ENCODE data around the gene COL6A3. TPM values are rescaled to one million over a fixed set of nuclear protein-coding genes. Genes with fewer than 3 reads are reported as not detected.

COL6A3 gene
- total RNA-seq, 1 experiment from 2014 or later, result 0.04 TPM

GRCh38 chr2:237319086-237319820, 94.7 kb downstream of the COL6A3 start:
- Histone ChIP-seq H3K27me3 (no peaks in the 10 kb centered on the region; the same call in 1 of the 2 replicates), H3K9me3 (replicated peaks) (0 out of 2 replicates have a peak, but pooled peaks cover 3% of the 10 kb centered on the region), H3K27ac (no peak overlapping the region), H3K36me3 (no peaks in the 10 kb centered on the region), H3K4me1 (no peaks in the 10 kb centered on the region), H3K4me3 (no peak overlapping the region)
- DNase-seq, result no peak

DNA sequence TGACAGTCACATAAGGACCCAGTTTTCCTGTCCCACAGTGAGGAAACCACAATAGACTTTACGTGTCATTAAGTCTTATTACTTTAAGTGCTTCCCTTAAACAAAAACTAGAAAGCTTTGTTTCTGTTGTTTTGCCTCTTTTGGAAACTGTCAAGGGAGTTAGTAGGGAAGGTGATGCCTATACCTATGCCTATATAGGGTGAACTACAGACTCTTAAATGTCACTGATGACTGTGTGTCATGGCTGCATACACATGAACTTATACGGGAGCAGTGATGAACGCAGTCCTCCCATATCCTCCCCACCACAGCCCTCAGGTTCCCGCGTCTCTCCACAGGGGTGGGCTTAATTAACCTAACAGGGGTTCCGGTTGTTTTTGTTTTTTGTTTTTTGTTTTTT, 97.6 kb downstream of the COL6A3 start:
- Histone ChIP-seq H3K4me1 (no peaks in the 10 kb centered on the region), H3K27ac (no peak overlapping the region), H3K27me3 (no peaks in the 10 kb centered on the region; the same call in 1 of the 2 replicates), H3K4me3 (no peak overlapping the region), H3K36me3 (no peaks in the 10 kb centered on the region), H3K9me3 (replicated peaks) (0 out of 2 replicates have a peak, but pooled peaks cover 3% of the 10 kb centered on the region)
- no peak for DNase-seq

DNA sequence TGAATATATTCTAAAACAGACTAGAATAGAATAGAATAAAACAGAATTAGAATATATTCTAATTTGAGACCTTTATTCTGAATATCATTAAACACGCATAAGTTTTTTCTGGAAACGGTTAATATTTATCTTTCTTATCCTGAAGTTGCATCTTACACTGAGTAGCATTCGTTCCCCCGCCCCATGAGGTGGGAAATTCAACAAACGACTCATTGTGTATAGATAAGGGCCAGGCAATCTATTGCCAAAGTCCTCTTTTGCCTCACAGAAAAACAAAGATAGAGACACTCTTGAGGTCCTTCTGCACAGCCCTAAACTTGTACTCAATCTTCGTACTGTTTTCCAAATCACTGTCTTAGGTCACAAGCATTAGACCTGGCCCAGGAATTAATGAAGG, 98.1 kb downstream of the COL6A3 start:
- Histone ChIP-seq H3K4me3 (no peak overlapping the region), H3K36me3 (no peaks in the 10 kb centered on the region), H3K27me3 (no peaks in the 10 kb centered on the region; the same call in 1 of the 2 replicates), H3K27ac (no peak overlapping the region), H3K9me3 (replicated peaks) (0 out of 2 replicates have a peak, but pooled peaks cover 3% of the 10 kb centered on the region), H3K4me1 (no peaks in the 10 kb centered on the region)
- DNase-seq, result no peak

GRCh38 chr2:237315170-237315828, 98.7 kb downstream of the COL6A3 start:
- peak; percentile 39 to 43 for DNase-seq
- Histone ChIP-seq H3K9me3 (replicated peaks) (0 out of 2 replicates have a peak, but pooled peaks cover 3% of the 10 kb centered on the region), H3K27ac (no peak overlapping the region), H3K4me1 (no peaks in the 10 kb centered on the region), H3K4me3 (no peak overlapping the region), H3K27me3 (no peaks in the 10 kb centered on the region; the same call in 1 of the 2 replicates), H3K36me3 (no peaks in the 10 kb centered on the region)

GRCh38 chr2:237314681-237315080, 99.3 kb downstream of the COL6A3 start:
- DNase-seq, result no peak
- Histone ChIP-seq H3K27ac (no peak overlapping the region), H3K36me3 (no peaks in the 10 kb centered on the region), H3K4me3 (no peak overlapping the region), H3K27me3 (no peaks in the 10 kb centered on the region; the same call in 1 of the 2 replicates), H3K4me1 (peaks cover under 1% of the 10 kb centered on the region; the same call in 1 of the 2 replicates), H3K9me3 (replicated peaks) (0 out of 2 replicates have a peak, but pooled peaks cover 3% of the 10 kb centered on the region)

GRCh38 chr2:237314198-237314597, 99.8 kb downstream of the COL6A3 start:
- Histone ChIP-seq H3K4me1 (peaks cover 5% of the 10 kb centered on the region), H3K27ac (no peak overlapping the region), H3K4me3 (no peak overlapping the region), H3K27me3 (no peaks in the 10 kb centered on the region; the same call in 1 of the 2 replicates), H3K36me3 (no peaks in the 10 kb centered on the region), H3K9me3 (replicated peaks) (0 out of 2 replicates have a peak, but pooled peaks cover 3% of the 10 kb centered on the region)
- no peak for DNase-seq

- Histone ChIP-seq H3K27ac (no peak overlapping the region), H3K36me3 (no peaks in the 10 kb centered on the region), H3K9me3 (replicated peaks) (0 out of 2 replicates have a peak, but pooled peaks cover 3% of the 10 kb centered on the region), H3K27me3 (no peaks in the 10 kb centered on the region; the same call in 1 of the 2 replicates), H3K4me3 (no peak overlapping the region), H3K4me1 (peaks cover 9% of the 10 kb centered on the region)
- no peak for DNase-seq
Observed at GRCh38 chr2:237312021-237312755, 101.8 kb downstream of the COL6A3 start.

DNA sequence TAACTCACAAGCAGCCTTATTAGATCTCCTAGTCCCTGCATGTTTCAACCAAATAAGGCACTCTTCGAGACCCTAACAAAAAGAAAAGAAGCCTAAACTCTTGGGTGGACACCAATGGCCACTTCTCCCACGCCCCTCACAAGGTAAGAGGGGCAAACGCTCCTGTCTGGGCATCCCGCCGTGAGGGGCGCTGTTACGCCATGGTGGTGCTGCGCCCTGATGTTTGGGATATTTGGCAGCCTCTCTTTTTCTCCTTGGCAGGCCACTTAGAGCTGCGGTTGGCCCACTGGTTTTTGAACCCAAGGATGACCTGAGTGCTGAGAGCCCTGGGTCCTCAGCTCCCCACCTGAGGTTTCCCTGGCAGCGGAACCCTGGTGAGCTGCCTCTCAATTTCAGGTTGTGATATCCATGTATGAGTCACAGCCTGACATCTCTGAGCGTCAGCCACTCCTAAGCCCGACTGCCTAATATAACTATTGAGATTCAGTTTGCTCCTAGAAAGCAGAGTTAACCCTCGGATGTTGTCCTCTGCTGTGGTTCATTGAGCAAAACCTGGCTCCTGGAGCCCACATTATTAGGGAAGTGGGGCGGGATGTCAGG, 103.3 kb downstream of the COL6A3 start:
- Histone ChIP-seq H3K9me3 (replicated peaks) (no peaks in the 10 kb centered on the region), H3K27ac (no peak overlapping the region), H3K27me3 (no peaks in the 10 kb centered on the region), H3K4me1 (peaks cover 9% of the 10 kb centered on the region), H3K4me3 (no peak overlapping the region), H3K36me3 (no peaks in the 10 kb centered on the region)
- no peak for DNase-seq

DNA sequence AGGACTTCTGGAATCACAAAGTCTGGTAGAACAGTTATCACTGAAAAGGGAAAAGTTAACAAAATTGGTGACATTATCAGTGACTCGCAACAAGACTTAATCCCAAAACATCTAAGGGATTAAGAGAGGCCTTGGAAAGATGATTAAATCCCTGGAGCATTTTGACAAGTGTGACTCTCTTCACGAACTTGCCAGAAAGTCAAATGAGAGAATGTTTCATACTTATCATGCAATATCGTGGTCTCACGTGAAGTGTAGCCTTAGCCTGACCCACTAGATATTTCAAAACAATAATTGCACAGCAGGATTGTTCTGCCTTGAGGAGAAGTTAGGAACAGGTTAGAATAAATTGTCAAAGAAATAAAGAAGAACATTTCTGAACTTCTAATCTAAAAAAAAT, 104.5 kb downstream of the COL6A3 start:
- no peak overlapping the region for H3K4me3 ChIP-seq

GRCh38 chr2:237309011-237309410, 105.0 kb downstream of the COL6A3 start:
- H3K27ac ChIP-seq, result no peak overlapping the region
- peak; percentile 31 to 54 for DNase-seq
- no peaks in the 10 kb centered on the region for H3K27me3 ChIP-seq
- H3K4me1 ChIP-seq, result peaks cover 9% of the 10 kb centered on the region
- no peaks in the 10 kb centered on the region for H3K36me3 ChIP-seq
- H3K4me3 ChIP-seq, result no peak overlapping the region
- H3K9me3 ChIP-seq (replicated peaks), result 0 out of 2 replicates have a peak, but pooled peaks cover 2% of the 10 kb centered on the region

More for the DNA sequence above, 104.5 kb downstream of the COL6A3 start:
- Histone ChIP-seq H3K27me3 (no peaks in the 10 kb centered on the region), H3K4me1 (peaks cover 9% of the 10 kb centered on the region), H3K36me3 (no peaks in the 10 kb centered on the region), H3K9me3 (replicated peaks) (no peaks in the 10 kb centered on the region), H3K27ac (no peak overlapping the region)
- no peak for DNase-seq

DNA sequence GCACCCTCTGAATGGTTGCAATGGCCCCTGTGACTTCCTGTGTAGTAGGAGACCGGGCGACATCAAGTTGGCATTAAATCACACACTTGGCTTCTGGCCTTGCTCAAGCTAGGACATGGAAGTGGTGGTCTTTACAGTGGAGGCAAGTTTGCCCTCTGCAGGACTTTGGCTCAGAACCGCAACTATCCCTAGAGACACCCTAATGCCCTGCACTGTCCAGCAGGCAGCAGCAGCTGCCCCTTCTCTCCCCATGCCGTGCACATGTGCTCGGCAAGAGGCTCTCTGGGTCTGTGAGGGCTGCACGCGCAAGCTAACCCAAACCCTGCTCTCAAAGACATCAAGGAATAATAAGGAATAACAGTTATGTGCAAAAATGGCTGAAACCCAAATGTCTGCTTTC, 106.5 kb downstream of the COL6A3 start:
- Histone ChIP-seq H3K4me3 (no peak overlapping the region), H3K36me3 (no peaks in the 10 kb centered on the region), H3K9me3 (replicated peaks) (0 out of 2 replicates have a peak, but pooled peaks cover 2% of the 10 kb centered on the region), H3K27ac (no peak overlapping the region), H3K27me3 (no peaks in the 10 kb centered on the region), H3K4me1 (peaks cover 9% of the 10 kb centered on the region)
- no peak for DNase-seq

DNA sequence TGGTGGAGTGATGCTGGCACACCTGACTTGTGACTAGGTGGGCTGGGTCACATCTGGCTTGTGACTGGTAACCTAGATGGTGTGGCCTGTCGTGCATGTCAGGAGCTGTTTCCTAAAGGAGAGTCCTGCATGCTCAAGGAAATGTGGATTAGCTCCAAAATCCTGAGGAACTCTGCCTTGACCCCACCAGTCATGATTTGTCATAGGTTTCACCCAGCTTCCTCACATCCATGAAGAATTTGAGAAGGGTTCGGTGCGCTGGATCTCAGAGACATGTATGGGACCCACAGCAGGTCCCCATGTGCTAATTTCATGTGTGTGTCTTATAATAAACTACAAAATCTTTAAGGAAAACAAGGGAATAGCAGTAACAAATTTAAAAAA, 107.2 kb downstream of the COL6A3 start:
- DNase-seq, result no peak
- Histone ChIP-seq H3K9me3 (replicated peaks) (peaks cover 2% of the 10 kb centered on the region), H3K27me3 (no peaks in the 10 kb centered on the region), H3K27ac (no peak overlapping the region), H3K36me3 (no peaks in the 10 kb centered on the region), H3K4me3 (no peak overlapping the region), H3K4me1 (peaks cover 9% of the 10 kb centered on the region)

DNA sequence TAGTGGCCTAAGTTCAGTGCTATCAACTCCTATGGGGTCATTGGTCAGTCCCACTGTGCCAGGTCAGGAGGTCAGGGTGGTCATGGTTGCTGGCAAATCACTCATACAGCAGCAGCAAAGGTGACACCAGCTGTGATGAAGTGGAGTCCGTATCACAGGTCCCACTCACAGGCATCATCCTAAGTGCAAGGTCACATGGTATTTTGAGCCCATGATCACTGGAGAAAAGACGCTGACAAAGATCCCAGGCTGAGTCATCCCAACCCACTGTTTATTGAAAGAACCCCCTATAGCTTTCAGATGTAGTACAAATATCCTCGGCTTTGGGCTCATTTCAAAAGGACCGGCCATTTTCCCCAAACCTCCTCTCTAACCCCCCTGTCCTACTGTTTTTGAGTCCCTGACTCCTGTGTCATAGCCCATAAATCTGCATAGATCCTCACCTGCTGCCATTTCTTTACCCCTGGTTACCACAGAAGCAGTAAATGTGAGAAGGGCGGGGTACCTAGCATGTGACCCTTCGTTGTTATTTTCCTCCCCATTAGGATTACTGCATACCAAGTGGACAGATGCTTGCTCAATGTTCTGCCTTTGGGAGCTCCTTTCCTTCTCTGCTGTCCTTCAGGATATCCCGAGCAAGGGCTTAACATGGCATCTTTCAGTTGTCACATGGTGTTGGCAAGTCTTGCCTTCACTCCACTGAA, 107.7 kb downstream of the COL6A3 start:
- no peak for DNase-seq

GRCh38 chr2:237305579-237305978, 108.4 kb downstream of the COL6A3 start:
- Histone ChIP-seq H3K27me3 (no peaks in the 10 kb centered on the region), H3K9me3 (replicated peaks) (peaks cover 2% of the 10 kb centered on the region), H3K27ac (no peak overlapping the region), H3K36me3 (no peaks in the 10 kb centered on the region), H3K4me3 (no peak overlapping the region), H3K4me1 (peaks cover 12% of the 10 kb centered on the region)
- DNase-seq, result no peak

More for the DNA sequence above, 107.7 kb downstream of the COL6A3 start:
- Histone ChIP-seq H3K9me3 (replicated peaks) (peaks cover 2% of the 10 kb centered on the region), H3K27ac (no peak overlapping the region), H3K4me3 (no peak overlapping the region), H3K27me3 (no peaks in the 10 kb centered on the region), H3K36me3 (no peaks in the 10 kb centered on the region), H3K4me1 (peaks cover 9% of the 10 kb centered on the region)
